NCI-H2227 (cell line): ENCODE measurements around the gene AP1S1.
"Not testable (repeated sequence)": the region's sequence is repeated elsewhere in the genome, so short reads cannot be mapped to it uniquely, and the experiment has no call there.

Experiments
- DNase-seq: peaks from one replicate; lab custom pipeline; 2025; ENCODE audit not compliant: unreplicated experiment; lab: John Stamatoyannopoulos, UW

Gene AP1S1

GRCh38 chr7:101199522-101199921, 45.2 kb downstream of the AP1S1 start:
- DNase-seq, result not testable (repeated sequence)

GRCh38 chr7:101200504-101200861, 46.2 kb downstream of the AP1S1 start:
- no peak for DNase-seq

GRCh38 chr7:101200862-101201599, 46.8 kb downstream of the AP1S1 start, which contains the start of gene MOGAT3:
TSS of gene MOGAT3 (minus strand) at chr7:101201036. CDS start at chr7:101200854, 182 bp downstream.
- DNase-seq, result no peak

GRCh38 chr7:101201695-101202602, 47.7 kb downstream of the AP1S1 start:
- no peak for DNase-seq

- DNase-seq, result no peak
Measured at GRCh38 chr7:101202603-101202918, 48.3 kb downstream of the AP1S1 start.

GRCh38 chr7:101203740-101204738, 49.8 kb downstream of the AP1S1 start:
- DNase-seq, result not testable (repeated sequence)

GRCh38 chr7:101205901-101206664, 51.8 kb downstream of the AP1S1 start:
- DNase-seq, result no peak

GRCh38 chr7:101206665-101207042, 52.4 kb downstream of the AP1S1 start:
- no peak for DNase-seq

- no peak for DNase-seq
Measured at GRCh38 chr7:101207459-101207858, 53.2 kb downstream of the AP1S1 start.

GRCh38 chr7:101208794-101209193, 54.5 kb downstream of the AP1S1 start:
- DNase-seq, result no peak

GRCh38 chr7:101210143-101210542, 55.9 kb downstream of the AP1S1 start:
- no peak for DNase-seq
